GM19043 (cell line): ENCODE data around the gene C12orf60.

Experiments used
- ATAC-seq: cut with Tn5 transposase; IDR thresholded peaks from one replicate; pipeline ENCODE4 v1.9.1; 2021; ENCODE audit warnings: low read depth; ENCODE audit not compliant: unreplicated experiment

C12orf60 gene

DNA sequence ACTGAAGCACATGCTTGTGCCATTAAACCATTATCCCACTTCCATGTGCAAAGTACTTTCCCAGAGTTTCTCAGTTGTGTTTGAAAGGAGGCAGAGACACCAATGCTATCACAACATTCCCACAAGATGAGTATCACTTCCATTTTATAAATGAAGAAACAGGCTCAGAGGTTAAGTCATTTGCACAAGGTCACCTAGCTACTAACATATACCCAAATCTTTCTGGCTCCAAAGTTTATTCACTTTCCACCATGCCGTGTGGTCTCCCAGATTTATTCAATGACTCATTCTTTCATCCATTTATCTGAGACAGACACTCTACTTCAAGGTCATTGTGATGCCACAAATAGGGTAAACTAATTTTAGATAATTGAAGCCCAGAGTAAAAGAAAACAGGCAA is 30.5 kb downstream of the C12orf60 start:
- no peak for ATAC-seq

DNA sequence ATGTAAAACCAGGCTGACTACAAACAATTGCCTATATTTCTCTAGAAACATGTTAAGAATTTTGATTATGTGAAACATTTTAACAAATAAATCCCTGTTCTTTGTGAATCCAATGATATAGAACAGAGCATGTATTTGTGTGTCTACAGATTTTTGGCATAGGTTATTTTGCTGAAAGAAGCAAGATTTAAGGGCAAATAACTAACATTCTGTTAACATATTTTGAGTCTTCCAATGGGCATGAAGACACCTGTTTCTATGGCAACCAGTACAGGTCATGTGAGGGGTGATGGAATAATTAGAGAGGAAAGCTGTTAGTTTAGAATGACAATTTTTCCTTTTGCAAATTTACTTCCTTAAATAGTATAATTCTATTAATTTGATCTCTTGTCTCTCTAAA is 31.0 kb downstream of the C12orf60 start:
- no peak for ATAC-seq

DNA sequence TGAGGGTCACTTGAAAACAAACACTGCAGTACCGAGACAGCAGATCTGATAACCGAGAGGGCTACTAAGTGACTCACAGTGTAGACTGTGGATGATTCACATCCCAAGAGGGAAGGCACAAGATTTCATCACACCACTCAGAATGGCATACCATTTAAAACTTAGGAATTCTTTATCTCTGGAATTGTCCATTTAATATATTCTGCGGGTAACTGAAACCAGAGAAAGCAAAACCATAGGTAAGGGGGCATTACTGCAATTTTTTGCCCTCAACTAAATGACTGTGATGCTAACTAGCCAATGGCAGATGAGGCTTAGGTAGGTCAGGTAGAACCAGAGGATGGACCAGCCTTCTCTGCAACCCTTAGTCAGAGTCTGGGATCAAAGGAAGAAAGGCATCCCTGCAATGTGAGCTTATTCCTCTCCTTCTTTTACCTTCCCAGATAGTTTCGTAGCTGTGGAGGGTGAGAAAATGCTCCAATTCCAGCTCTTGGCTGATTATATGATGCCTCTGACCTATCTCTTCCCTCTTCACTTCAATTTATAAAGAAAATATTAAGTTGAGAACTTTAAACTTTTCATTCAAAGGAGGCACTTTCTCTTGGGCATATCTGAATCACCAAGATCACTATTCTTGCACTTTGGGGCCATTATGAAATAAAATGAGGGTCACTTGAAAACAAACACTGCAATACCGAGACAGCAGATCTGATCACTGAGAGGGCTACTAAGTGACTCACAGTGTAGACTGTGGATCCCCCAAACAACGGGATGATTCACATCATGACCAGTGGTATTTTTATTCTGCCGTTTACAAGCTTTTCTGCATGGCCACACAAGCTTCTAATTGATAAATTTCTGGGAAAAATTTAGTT is 33.1 kb downstream of the C12orf60 start:
- no peak for ATAC-seq

DNA sequence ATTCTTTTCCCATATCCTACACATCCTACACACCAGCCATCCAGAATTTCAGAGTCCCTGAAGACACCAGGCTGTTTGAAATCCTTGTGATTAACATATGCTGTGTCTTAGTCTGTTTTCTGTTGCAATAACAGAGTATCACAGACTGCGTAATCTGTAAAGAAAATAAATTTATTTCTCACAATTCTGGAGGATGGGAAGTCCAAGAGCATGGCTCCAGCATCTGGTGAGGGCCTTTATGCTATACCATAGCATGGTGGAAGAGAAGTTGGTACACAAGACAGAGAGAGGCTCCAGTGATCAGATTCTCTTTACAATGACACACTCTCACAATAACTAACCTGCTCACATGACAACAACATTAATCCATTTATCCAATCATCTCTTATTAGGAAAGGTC is 35.8 kb downstream of the C12orf60 start:
- no peak for ATAC-seq

DNA sequence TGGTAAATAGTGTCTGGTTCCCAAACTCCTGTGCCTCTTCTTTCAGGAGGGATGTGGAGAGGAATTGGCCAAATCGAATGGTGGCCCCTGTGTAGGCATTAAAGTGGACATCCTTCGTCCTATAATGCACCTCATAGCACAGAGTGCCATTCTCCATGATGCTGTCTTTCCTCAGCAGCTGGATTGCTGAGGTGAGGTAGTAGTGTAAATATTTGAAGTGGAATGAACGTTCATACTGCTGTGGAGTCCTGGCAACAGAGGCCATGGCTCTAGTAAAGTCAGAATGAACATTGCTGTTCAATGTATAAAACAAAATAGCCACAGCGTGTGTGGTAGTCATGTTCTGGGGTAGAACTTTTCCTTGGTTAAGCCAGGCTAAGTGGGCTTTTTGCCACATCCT is 37.1 kb downstream of the C12orf60 start:
- no peak for ATAC-seq

DNA sequence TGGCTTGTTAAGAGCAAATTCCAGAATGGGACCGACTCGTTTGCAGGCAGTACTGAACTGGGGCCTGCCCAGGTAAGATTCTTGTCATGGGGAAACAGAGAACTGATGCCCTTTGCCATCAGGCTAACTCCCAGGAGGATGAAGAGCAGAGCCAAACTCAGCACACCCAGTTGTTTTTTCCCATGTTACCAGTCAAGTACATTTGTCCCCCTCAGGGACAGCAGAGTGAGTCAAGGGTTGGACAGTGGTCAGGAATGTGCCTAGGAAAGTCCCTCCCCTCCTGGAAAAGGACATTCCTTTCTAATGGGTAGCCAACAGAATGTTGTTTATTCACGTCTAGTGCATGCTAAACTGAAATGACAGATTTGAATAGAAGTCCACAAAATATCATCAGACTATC is 38.3 kb downstream of the C12orf60 start:
- no peak for ATAC-seq

DNA sequence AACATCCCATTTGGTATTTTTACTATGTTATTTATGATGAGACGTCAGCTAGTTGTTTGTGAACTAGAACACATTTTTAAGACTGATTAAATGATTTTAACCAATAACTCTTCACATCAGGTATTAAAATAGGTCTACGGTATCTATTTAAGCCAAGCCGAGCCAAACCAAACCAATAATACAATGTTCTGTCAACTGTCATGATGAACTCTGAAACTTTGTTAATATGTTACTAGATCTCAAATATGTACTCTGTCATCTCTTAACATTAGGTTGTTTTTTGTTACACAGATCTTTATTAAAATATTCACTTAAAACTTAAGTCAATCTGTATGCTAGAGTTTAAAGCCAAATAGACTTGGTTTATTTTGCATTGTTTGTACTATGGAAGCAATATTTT is 38.8 kb downstream of the C12orf60 start:
- no peak for ATAC-seq

DNA sequence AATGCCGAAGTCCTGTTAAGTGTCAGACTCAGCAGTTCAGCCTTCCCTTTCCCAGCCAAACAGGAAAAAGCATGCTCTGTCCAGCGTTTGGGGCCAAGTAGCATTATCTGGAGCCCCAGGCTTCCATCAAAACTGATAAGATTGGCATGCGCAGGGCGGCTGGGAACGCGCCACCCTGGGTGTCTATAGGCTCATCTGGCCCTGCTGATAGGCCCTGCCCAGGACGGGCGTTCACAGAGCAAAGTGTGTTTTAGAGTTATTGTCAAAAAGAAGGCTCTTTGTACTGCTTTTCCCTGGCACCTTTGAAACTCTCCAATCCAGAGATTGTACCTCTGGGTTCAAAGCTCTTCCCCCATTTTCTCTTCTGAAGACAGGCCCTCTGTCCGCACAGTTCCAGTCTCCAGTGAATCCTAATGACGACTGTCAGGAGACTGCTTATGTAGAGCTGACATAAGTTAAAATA is 40.0 kb downstream of the C12orf60 start, which contains the start of gene ART4:
ART4 (minus strand) TSS at position 102 of the 463 bp plus-strand sequence. CDS start 413 bp downstream, outside the sequence.
- no peak for ATAC-seq

DNA sequence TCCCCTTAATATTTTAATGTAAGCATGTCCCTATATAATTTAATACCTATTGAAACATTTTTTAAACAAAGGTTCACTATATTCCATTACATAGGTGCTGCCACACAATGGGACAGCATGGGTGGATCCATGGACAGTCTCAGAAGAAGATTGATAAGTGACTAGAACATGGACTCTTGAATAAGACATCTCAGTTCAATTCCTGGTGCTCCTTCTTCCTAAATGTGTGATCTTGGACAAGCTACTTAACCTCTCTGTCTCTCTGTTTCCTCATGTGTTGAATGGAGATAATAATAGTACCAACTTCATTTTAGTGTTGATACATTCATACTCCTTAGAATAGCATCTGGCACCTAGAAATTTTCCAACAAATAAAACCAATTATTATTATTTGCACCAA is 40.9 kb downstream of the C12orf60 start:
- no peak for ATAC-seq

DNA sequence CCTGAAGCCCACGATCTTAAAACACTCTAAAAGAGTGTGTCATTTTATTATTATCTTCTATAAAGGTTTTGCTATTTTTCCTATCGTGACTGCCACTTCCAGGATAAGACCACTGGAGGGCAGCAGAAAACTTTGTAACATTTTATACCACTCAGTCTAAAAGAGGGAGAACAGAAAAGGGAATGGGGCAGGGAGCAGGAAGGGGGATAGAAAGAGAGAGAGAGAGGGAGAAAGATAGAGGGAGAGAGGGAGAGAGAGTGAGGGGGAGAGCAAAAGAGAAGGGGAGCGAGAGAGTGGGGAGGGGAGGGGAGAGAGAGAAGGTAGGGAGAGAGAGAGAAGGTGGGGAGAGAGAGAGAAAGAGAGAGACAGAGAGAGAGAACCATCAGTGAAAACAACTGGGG is 41.9 kb downstream of the C12orf60 start:
- ATAC-seq = no peak

DNA sequence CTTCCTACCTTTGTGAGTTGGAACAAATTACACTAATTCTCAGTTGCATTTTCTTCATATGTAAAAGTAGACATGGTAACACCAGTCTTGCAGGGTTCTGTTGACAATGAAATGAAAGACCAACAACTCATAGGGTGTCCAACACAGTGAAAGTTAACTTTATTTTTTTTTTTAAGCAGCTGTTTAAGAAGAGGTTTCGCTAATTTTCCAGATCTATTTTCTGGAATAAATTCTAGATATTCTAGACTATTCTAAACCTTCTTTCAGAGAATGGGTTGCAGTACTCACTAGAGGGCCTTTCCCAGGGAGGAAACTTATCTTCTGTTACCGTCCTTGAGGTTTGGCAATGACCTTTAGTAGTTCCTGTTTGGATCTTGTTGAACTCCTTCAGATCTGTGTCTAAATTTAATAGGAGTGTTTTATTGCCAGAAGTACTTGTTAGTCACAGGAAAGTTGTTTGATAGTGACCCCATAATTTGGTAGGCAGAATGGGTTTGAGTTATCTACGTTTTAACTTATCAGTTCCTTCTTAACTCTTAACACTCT is 42.6 kb downstream of the C12orf60 start:
- no peak for ATAC-seq

DNA sequence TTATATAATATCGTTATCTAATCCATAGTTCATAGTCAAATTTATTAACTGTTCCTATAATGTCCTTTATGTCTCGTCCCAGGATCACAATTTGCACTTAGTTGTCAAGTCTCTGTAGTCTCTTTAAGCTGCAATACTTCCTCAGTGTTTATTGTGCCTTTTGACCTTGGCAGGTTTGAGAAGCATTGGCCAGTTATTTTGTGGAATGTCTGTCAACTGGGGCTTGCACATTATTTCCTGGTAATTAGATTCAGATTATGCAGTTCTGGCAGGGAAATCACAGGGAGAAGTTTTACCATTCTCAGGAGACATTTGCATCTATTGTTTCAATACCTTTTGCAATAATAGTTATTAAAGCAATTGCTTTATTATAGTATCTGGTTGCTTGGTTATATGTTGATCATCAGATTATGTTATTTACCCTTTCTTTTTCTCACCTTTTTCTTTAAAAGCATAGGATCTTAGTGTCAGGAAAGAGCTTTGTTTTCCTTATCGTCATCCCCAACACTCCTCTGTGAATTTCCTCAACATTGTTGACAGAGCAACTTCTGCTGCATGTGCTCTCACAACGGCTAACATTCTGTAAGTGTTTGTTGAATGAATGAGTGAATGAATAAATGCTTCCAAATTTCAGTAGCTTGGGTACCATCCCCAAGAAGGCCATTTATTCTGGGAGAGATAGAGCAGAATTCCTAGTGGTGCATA is 43.6 kb downstream of the C12orf60 start:
- ATAC-seq = no peak

DNA sequence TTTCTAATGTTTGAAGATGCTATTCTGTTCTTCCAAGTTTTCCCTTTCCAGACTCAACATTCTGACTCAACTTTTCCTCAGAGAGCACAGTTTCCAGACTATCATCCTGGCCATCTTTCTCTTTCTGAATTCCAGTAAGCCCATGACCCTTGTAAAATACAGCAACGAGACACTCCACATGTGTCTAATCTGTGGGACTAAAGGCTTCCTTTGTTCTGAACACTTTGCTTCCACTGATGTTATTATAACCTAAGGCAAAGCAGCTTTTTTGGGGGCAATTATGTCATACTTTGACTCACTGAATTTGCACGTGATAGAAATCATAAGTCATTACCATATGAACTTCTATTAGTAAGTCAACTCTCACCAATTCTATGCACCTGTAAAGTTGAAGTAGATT is 46.2 kb downstream of the C12orf60 start:
- ATAC-seq = no peak

DNA sequence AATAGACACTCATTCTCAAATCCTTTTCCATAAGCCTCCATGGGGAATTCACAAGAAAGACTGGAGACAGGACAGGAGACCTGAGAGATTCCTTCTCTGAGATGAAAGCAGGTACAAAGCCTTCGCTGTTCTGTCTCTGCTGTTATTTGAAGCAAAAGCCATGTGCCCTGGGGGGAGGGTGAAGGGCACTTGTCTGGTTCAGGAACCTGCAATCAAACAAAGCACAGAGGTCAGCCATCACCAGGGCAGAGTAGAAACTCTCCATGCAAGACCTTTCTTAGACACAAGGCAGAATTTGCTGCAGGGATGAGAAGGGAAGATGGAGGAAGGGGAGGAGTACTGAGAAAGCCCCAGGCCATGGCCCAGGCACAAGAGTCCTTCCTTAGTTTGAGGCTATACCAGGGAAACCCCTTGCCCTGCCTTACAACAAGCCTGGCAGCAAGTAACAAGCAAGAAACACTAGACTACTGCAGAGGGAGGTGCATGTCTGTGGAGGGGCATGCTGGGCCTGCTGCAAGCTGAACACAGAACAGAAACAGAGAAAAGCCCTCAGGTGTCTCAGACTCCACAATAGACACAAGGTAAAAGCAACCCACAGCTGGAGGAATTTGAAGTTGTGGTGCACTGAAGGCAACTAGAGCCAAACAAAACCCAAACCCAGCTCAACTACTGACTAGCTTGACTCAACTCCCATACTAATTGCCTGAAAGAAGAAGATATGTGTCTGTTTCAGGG is 47.6 kb downstream of the C12orf60 start:
- no peak for ATAC-seq

DNA sequence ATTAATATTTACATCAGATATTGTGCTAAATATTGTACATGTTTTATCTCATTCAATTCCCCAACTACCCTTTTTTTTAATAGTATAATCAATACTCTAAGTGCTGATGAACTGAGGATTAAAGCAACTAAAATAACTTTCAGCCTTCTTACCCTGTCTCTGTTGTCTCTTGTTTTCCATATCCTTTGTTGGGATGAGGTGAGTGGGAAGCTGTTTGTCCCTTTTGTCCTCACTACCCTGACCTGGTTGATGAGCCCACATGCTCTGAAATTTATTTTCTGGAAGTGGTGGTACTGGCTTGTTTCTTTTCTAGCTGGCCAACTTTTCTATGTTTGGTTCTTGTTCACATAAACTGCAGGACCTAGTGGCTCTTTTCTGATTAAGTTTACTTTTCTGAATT is 49.4 kb downstream of the C12orf60 start:
- no peak for ATAC-seq

DNA sequence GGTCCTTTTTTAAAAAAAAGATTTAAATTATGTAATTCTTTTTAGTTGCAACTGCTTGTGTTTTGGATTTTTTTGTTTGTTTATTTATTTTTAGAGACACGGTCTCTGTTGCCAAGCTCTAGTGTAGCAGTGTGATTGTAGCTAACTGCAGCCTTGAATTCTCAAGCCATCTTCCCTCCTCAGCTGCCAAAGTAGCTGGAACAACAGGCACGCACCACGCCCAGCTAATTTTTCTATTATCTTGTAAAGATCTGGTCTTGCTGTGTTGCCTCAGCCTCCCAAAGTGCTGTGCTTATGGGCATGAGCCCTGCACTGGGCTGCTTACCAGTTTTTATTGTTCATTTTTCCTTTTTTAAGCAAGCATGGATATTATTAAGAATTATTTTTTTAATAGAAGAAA is 50.5 kb downstream of the C12orf60 start:
- no peak for ATAC-seq

DNA sequence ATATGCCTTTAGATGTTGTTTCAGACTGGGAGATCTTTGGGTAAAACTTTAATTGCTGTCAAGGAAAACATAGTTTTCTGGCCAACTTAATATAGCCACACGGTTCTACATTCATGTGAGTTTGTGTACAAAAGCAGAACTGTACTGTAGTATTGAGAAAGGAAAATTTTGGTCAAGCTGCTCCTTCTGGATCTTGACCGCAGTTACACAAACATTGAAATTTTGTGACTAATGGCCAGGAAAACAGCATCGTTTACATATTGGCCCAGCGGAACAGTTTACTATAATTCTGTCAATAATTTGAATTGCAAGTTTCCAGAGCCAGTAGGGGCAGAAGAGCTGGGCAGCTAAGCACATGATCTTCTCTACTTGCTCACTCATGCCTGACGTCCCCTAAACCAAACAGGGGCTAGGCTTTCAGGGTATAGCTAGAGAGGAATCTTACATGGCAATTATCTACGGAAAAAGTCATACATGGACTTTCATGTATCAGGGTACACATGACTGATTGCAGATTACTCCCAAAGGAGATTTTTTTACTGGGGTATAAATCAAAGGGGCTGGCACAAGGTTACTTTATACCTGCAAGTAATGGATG is 51.2 kb downstream of the C12orf60 start:
- no peak for ATAC-seq

DNA sequence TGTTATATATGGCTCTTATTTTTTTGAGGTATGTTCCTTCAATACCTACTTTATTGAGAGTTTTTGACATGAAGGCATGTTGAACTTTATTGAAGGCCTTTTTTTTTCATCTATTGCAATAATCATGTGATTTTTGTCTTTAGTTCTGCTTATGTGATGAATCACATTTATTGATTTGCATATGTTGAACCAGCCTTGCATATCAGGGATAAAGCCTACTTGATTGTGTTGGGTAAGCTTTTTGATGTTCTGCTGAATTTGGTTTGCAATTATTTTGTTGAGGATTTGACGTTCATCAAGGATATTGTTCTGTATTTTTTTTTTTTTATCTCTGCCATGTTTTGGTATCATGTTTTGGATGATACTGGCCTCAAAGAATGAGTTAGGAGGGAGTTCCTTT is 55.0 kb downstream of the C12orf60 start:
- no peak for ATAC-seq

DNA sequence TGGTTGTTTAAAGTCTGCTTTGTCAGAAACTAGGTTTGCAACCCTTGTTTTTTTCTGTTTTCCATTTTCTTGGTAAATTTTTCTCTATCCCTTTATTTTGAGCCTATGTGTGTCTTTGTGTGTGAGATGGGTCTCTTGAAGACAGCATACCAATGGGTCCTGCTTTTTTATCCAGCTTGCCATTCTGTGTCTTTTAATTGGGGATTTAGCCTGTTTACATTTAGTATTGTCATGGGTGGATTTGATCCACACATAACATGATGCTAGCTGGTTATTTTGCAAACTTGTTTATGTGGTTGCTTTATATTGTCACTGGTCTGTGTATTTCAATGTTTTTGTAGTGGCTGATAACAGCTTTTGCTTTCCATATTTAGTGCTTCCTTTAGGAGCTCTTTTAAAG is 57.0 kb downstream of the C12orf60 start:
- no peak for ATAC-seq

DNA sequence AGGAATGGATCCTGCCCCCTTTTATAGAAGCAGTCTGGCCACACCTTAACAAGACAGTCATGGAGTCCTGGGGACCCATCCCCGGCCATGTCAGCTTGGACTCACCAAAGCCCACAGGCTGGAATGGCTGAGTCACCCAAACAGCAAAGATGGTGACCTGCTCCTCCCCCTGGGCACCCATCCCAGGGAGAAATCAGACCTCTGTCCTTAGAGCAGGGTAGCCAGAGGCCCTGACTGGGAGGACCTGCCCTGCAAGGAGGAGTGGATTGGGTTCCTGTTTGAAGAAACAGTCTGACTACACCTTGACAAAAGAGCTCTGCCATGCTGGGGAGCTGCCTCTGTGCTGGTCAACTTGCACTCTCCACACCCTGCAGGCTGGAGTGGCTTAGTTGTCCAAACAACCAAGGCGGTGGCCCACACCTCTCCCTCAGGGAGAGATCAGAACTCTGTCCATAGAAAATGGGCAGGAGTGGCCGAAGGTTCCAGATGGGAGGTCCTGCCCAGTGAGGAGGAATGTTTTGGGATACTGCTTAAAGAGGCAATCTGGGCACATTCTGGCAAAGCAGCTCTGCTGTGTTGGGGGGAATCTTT is 65.5 kb downstream of the C12orf60 start:
- ATAC-seq = no peak
